GM21717 (cell line): Measurements from ENCODE around the gene SPAG9.

ENCODE experiments used
- ATAC-seq: cut with Tn5 transposase; IDR thresholded peaks from one replicate; pipeline ENCODE4 v1.9.1; 2021; ENCODE audit warnings: mild to moderate bottlenecking, moderate library complexity; ENCODE audit not compliant: unreplicated experiment

SPAG9 gene

GRCh38 chr17:50956409-50956749, 164.3 kb downstream of the SPAG9 start:
- ATAC-seq: no peak

GRCh38 chr17:50955667-50956120, 165.0 kb downstream of the SPAG9 start:
- no peak for ATAC-seq

- ATAC-seq: no peak
Observed at GRCh38 chr17:50955160-50955559, 165.5 kb downstream of the SPAG9 start.

- ATAC-seq: no peak
Observed at GRCh38 chr17:50954641-50955121, 166.0 kb downstream of the SPAG9 start.

GRCh38 chr17:50953831-50954601, 166.7 kb downstream of the SPAG9 start:
- no peak for ATAC-seq

GRCh38 chr17:50953518-50953830, 167.2 kb downstream of the SPAG9 start:
- no peak for ATAC-seq

- no peak for ATAC-seq
Observed at GRCh38 chr17:50952889-50953288, 167.8 kb downstream of the SPAG9 start.

- no peak for ATAC-seq
Observed at GRCh38 chr17:50952013-50952412, 168.7 kb downstream of the SPAG9 start.

GRCh38 chr17:50949989-50950877, 170.4 kb downstream of the SPAG9 start:
- ATAC-seq: no peak

- no peak for ATAC-seq
Observed at GRCh38 chr17:50949128-50949988, 171.3 kb downstream of the SPAG9 start.

- no peak for ATAC-seq
Observed at GRCh38 chr17:50948711-50949110, 172.0 kb downstream of the SPAG9 start.

GRCh38 chr17:50947782-50948543, 172.7 kb downstream of the SPAG9 start:
- ATAC-seq: no peak

GRCh38 chr17:50946891-50947781, 173.5 kb downstream of the SPAG9 start:
- no peak for ATAC-seq

GRCh38 chr17:50946223-50946890, 174.3 kb downstream of the SPAG9 start:
- ATAC-seq: no peak

- ATAC-seq: no peak
Observed at GRCh38 chr17:50945779-50946222, 174.9 kb downstream of the SPAG9 start.

- no peak for ATAC-seq
Observed at GRCh38 chr17:50944902-50945720, 175.6 kb downstream of the SPAG9 start.

GRCh38 chr17:50944054-50944901, 176.4 kb downstream of the SPAG9 start:
- no peak for ATAC-seq
